ENCODE measurements around the gene DCC. TPM values are rescaled to one million over a fixed set of nuclear protein-coding genes. Genes with fewer than 3 reads are reported as not detected.

Gene DCC
- total and polyA plus RNA-seq, 2 experiments from 2014 or later: 0.53 to 0.73 TPM

- no peak overlapping the region for H3K4me3 Mint-ChIP-seq
- no peak overlapping the region for H3K4me3 ChIP-seq
- H3K27me3 Mint-ChIP-seq (ENCODE audit: insufficient read depth, low read depth, poor library complexity): peaks cover 2% of the 10 kb centered on the region
- no peak overlapping the region for H3K27ac ChIP-seq (ENCODE audit: low read depth)
- TF ChIP-seq ZNF462 (CRISPR knock-in tag; IDR thresholded peaks at IDR 0.05) (no peak), ETS1 (IDR thresholded peaks at IDR 0.05) (no peak), STAT1 (IDR thresholded peaks at IDR 0.05; ENCODE audit: unreplicated experiment) (no peak), NANOG (IDR thresholded peaks at IDR 0.05; ENCODE audit: borderline replicate concordance) (no peak), EZH2 (IDR thresholded peaks at IDR 0.05; ENCODE audit: low read depth, unreplicated experiment) (no peak), CTCF (conservative IDR thresholded peaks at IDR 0.05; ENCODE audit: low read depth in 2 of 2) (no peak), JUNB (IDR thresholded peaks at IDR 0.05; ENCODE audit: unreplicated experiment) (no peak), REST (IDR thresholded peaks at IDR 0.05; ENCODE audit: unreplicated experiment) (no peak), EZH2phosphoT487 (IDR thresholded peaks at IDR 0.05; ENCODE audit: unreplicated experiment) (no peak), ZNF331 (CRISPR knock-in tag; IDR thresholded peaks at IDR 0.05; ENCODE audit: low read depth) (no peak), CREB1 (CRISPR knock-in tag; IDR thresholded peaks at IDR 0.05; ENCODE audit: low read depth) (no peak)
- no peaks in the 10 kb centered on the region for H3K4me1 Mint-ChIP-seq
- H3K4me1 ChIP-seq (ENCODE audit: insufficient read depth): no peaks in the 10 kb centered on the region
- H3K36me3 ChIP-seq (ENCODE audit: insufficient read depth): peaks cover 4% of the 10 kb centered on the region; the same call in 1 of the 2 replicates
- ATAC-seq: no peak
- DNase-seq (ENCODE audit: low spot score): no peak
- no peaks in the 10 kb centered on the region for H3F3A ChIP-seq (replicated peaks; ENCODE audit: low read depth)
- peaks cover 34% of the 10 kb centered on the region for H3K9me3 Mint-ChIP-seq
- no peak overlapping the region for H3K27ac Mint-ChIP-seq
- H3K4me2 ChIP-seq: no peak overlapping the region
- H4K20me1 ChIP-seq (replicated peaks; ENCODE audit: insufficient read depth): no peaks in the 10 kb centered on the region
- H2AFZ ChIP-seq: no peak overlapping the region
- peaks cover 20% of the 10 kb centered on the region; the same call in 2 of the 3 replicates for H3K36me3 Mint-ChIP-seq (ENCODE audit: low read depth)
- no peaks in the 10 kb centered on the region for H3K27me3 ChIP-seq (ENCODE audit: insufficient read depth)
- no peaks in the 10 kb centered on the region for H3K79me2 ChIP-seq (replicated peaks; ENCODE audit: insufficient read depth)
- no peaks in the 10 kb centered on the region for H3K9me2 ChIP-seq (ENCODE audit: insufficient read depth)
Measured at GRCh38 chr18:53261241-53261640, 921.2 kb downstream of the DCC start.

All from GM23338 (cell line).